SK-N-MC (cell line): ENCODE measurements around the gene CFAP20DC.
"Not testable (repeated sequence)": the region's sequence is repeated elsewhere in the genome, so short reads cannot be mapped to it uniquely, and the experiment has no call there.

Source experiments
- EZH2 ChIP-seq: fragments of 200-600 bp; sonication (generic); IDR thresholded peaks from one replicate; pipeline ENCODE4 v1.6.1; 2017; ENCODE audit warnings: antibody characterized with exemption
- POLR2AphosphoS5 ChIP-seq: IDR thresholded peaks from 2 replicates; pipeline ENCODE4 v1.6.1; 2012; ENCODE audit warnings: mild to moderate bottlenecking, low read depth, low read length, borderline replicate concordance

DNA sequence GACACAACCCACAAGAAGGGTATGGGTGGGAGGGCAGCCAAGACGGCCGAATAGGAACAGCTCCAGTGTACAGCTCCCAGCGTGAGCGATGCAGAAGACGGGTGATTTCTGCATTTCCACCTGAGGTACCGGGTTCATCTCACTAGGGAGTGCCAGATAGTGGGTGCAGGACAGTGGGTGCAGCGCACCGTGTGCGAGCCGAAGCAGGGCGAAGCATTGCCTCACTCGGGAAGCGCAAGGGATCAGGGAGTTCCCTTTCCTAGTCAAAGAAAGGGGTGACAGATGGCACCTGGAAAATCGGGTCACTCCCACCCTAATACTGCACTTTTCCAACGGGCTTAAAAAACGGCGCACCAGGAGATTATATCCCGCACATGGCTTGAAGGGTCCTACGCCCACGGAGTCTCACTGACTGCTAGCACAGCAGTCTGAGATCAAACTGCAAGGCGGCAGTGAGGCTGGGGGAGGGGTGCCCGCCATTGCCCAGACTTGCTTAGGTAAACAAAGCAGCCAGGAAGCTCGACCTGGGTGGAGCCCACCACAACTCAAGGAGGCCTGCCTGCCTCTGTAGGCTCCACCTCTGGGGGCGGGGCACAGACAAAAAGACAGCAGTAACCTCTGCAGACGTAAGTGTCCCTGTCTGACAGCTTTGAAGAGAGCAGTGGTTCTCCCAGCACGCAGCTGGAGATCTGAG is 243.1 kb downstream of the CFAP20DC start:
- TF ChIP-seq EZH2, POLR2AphosphoS5: not testable (repeated sequence)
